ENCODE results near the gene C2CD2.
A peak's percentile ranks its signal among the peaks of the same experiment; 100 is the strongest.

- peak; percentile 57 for TF ChIP-seq CTCF (conservative IDR thresholded peaks at IDR 0.05; ENCODE audit: low read depth, low read length)
- no peak for TF ChIP-seq EZH2 (IDR thresholded peaks at IDR 0.05; ENCODE audit: low read length, unreplicated experiment)
- no peak for TF ChIP-seq EZH2phosphoT487 (IDR thresholded peaks at IDR 0.05; ENCODE audit: borderline replicate concordance, low read length)
Observed at GRCh38 chr21:41973861-41974751, 20.3 kb upstream of the C2CD2 start.

All from PC-3 (cell line).